Measurements from ENCODE around the gene S100PBP. TPM values are rescaled to one million over a fixed set of nuclear protein-coding genes. Genes with fewer than 3 reads are reported as not detected.
A peak's percentile ranks its signal among the peaks of the same experiment; 100 is the strongest.

The S100PBP gene
- total RNA-seq (10 to 100 TPM; 25.2 to 50.7 (median 28.9) TPM), polyA plus RNA-seq (10 to 100 TPM in 2 of 3 donors, 1 to 10 TPM in 1; 3.2 to 12.7 (median 10.2) TPM)

DNA sequence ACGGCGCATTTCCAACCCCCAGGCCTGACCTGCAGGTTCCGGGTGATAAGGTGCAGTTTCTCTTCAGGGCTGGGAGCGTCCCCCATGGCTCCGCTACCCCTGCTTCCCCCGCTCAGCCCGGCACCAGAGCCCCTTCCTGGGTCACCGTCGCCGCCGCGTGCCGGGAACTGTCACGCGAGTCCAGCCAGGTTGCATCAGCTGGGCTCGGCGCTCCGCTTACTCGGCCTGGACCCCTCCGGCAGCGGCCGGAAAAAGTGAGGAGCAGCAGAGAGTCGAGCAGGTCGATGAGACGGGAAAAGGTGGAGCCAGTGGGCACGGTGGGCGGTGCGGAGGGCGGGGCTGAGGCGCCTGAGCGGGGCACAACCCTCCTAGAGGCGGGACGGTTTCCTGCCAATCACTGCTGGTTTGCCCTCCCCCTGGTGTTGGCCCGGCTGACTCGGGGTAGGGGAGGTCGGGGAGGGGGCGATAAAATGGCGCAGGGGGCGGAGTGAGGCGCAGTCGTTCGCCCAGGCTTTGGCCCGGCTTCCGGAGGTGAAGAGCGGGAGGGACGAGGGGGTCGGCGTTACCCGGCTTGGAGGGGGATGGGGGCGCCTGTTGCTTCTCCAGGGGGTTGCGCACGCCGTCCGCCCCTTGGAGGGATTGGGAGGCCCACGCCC lies at the start of gene S100PBP, which contains the start of gene YARS1:
Gene S100PBP, plus strand, starts transcription at position 495 of the 656 bp plus-strand sequence. CDS start 8,447 bp downstream, outside the sequence.
Gene YARS1, minus strand, starts transcription at position 200 of the 656 bp plus-strand sequence. Its CDS starts 114 bp downstream, at position 86.
- peaks cover 0 to 56% (median 45%) of the 10 kb centered on the region in 4 donors for H3K4me1 ChIP-seq
- H3K27me3 ChIP-seq: no peaks in the 10 kb centered on the region
- H3K9me3 ChIP-seq: no peaks in the 10 kb centered on the region
- TF ChIP-seq EP300 (IDR thresholded peaks at IDR 0.05): peak in 2 of 4 donors; percentile 34 to 85
- TF ChIP-seq, protein P1, sequence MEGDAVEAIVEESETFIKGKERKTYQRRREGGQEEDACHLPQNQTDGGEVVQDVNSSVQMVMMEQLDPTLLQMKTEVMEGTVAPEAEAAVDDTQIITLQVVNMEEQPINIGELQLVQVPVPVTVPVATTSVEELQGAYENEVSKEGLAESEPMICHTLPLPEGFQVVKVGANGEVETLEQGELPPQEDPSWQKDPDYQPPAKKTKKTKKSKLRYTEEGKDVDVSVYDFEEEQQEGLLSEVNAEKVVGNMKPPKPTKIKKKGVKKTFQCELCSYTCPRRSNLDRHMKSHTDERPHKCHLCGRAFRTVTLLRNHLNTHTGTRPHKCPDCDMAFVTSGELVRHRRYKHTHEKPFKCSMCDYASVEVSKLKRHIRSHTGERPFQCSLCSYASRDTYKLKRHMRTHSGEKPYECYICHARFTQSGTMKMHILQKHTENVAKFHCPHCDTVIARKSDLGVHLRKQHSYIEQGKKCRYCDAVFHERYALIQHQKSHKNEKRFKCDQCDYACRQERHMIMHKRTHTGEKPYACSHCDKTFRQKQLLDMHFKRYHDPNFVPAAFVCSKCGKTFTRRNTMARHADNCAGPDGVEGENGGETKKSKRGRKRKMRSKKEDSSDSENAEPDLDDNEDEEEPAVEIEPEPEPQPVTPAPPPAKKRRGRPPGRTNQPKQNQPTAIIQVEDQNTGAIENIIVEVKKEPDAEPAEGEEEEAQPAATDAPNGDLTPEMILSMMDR (IDR thresholded peaks at IDR 0.05): no peak
- TF ChIP-seq POLR2A (IDR thresholded peaks at IDR 0.05): peak; percentile 27 to 57
- TF ChIP-seq POLR2AphosphoS5 (IDR thresholded peaks at IDR 0.05): peak; percentile 84 to 97 (median 90)
- no peaks in the 10 kb centered on the region for H3K36me3 ChIP-seq
- peak within 1 kb of the TSS; percentile 75 to 95 (median 88) for H3K4me3 ChIP-seq
- 1% methylated on average over 55 of the region's 55 CpGs for WGBS, 2 donors
- peak; percentile 99 for DNase-seq
- intact Hi-C loops (cut with DNase I): loop anchor here (2.0 kb wide), 1 partner anchor 166 kb away; the partner anchor contains the start of genes RBBP4 and ZBTB8OS
- peak within 1 kb of the TSS; percentile 96 to 100 (median 97) for H3K27ac ChIP-seq

DNA sequence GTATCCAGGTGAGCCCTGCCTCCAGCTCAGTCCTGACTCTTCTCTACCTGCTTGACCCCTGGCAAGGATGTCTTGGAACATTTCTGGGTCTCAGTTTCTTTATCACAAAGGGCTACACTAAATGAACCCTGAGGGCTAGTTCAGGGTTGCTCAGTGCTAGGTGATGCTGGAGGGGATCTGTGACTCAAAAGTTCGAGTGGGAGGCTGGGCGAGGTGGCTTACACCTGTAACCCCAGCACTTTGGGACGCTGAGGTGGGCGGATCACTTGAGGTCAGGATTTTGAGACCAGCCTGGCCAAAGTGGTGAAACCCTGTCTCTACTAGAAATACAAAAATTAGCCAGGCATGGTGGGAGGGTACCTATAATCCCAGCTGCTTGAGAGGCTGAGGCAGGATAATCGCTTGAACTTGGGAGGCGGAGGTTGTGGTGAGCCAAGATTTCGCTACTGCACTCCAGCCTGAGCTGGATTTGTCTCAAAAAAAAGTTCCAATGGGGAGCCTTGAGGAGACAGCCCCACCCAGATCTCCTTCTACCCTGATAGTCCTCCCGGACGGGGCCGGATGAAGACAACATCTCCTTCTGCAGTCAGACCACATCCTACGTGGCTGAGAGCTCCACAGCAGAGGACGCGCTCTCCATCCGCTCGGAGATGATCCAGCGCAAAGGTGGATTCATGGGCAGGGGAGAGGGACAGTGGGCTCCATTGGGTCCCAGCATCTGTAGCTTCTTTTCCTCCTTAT lies 49.2 kb upstream of the S100PBP start:
- DNase-seq: no peak

DNA sequence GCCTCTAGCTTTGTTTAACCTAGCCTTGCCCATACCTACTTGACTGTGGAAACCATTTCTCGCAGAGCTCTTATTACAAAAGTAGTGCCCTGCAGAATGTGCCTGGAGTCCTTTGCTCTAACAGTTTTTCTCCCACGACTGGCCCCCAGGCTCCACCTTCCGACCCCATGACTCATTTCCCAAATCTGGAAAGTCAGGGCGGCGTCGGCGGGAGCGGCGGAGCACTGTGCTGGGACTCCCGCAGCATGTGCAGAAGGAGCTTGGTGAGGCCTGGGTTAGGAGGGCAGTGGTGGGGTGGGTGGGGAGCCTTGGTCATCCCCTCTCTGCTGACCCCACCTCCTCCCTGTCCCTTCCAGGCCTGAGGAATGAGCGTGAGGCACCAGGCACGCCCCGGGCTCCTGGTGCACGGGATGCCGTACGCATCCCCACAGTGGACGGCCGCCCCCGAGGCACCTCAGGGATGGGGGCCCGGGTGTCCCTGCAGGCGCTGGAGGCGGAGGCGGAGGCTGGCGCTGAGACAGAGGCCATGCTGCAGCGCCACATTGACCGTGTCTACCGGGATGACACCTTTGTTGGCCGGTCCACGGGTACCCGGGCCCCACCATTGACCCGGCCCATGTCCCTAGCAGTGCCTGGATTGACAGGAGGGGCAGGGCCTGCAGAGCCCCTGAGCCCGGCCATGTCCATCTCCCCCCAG lies 47.8 kb upstream of the S100PBP start:
- no peaks in the 10 kb centered on the region for H3K27me3 ChIP-seq
- no peaks in the 10 kb centered on the region for H3K9me3 ChIP-seq
- DNase-seq: no peak
- H3K4me3 ChIP-seq: no peak overlapping the region
- peaks cover 0 to 20% (median 4%) of the 10 kb centered on the region in 4 donors for H3K36me3 ChIP-seq
- TF ChIP-seq POLR2A (IDR thresholded peaks at IDR 0.05) (no peak), POLR2AphosphoS5 (IDR thresholded peaks at IDR 0.05) (no peak), EP300 (IDR thresholded peaks at IDR 0.05) (no peak)
- TF ChIP-seq, protein P1 (IDR thresholded peaks at IDR 0.05): no peak
- intact Hi-C loops (cut with DNase I): loop anchor here (10.0 kb wide), 1 partner anchor 245 kb away; no protein-coding TSS in a partner anchor
- H3K4me1 ChIP-seq: peaks cover 0 to 41% (median 30%) of the 10 kb centered on the region in 4 donors
- no peak overlapping the region for H3K27ac ChIP-seq
- WGBS, 2 donors: 83 to 91% methylated on average over 32 of the region's 32 CpGs

More for the DNA sequence above, 49.2 kb upstream of the S100PBP start:
- TF ChIP-seq POLR2AphosphoS5 (IDR thresholded peaks at IDR 0.05): no peak
- TF ChIP-seq, protein P1 (IDR thresholded peaks at IDR 0.05): no peak
- no peak for TF ChIP-seq POLR2A (IDR thresholded peaks at IDR 0.05)
- no peak for TF ChIP-seq EP300 (IDR thresholded peaks at IDR 0.05)
- Histone ChIP-seq H3K9me3 (no peaks in the 10 kb centered on the region), H3K27me3 (no peaks in the 10 kb centered on the region), H3K4me3 (no peak overlapping the region), H3K36me3 (peaks cover 0 to 11% (median 2%) of the 10 kb centered on the region in 4 donors), H3K27ac (peak overlapping the region in 2 of 4 donors; percentile 34 to 61), H3K4me1 (peaks cover 0 to 43% (median 31%) of the 10 kb centered on the region in 4 donors)
- 84 to 88% methylated on average over 16 of the region's 16 CpGs for WGBS, 2 donors
- intact Hi-C loops (cut with DNase I): no loop called here

DNA sequence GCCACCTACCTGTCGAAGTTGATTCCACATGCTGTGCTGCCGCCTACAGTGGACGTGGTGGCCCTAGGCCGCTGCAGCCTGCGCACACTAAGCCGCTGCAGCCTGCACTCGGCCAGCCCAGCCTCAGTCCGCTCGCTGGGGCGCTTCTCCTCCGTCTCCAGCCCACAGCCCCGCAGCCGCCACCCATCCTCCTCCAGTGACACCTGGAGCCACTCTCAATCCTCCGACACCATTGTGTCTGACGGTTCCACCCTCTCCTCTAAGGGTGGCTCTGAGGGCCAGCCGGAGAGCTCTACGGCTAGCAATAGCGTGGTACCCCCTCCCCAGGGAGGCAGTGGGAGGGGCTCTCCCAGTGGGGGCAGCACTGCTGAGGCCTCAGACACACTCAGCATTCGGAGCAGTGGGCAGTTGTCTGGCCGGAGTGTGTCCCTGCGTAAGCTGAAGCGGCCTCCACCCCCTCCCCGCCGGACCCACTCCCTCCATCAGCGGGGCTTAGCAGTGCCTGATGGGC lies 47.2 kb upstream of the S100PBP start:
- H3K9me3 ChIP-seq: no peaks in the 10 kb centered on the region
- TF ChIP-seq POLR2AphosphoS5 (IDR thresholded peaks at IDR 0.05): no peak
- TF ChIP-seq, protein P1 (IDR thresholded peaks at IDR 0.05): no peak
- TF ChIP-seq EP300 (IDR thresholded peaks at IDR 0.05): no peak
- TF ChIP-seq POLR2A (IDR thresholded peaks at IDR 0.05): no peak
- peaks cover 0 to 26% (median 6%) of the 10 kb centered on the region in 4 donors for H3K36me3 ChIP-seq
- DNase-seq: no peak
- intact Hi-C loops (cut with DNase I): loop anchor here (10.0 kb wide), 1 partner anchor 245 kb away; no protein-coding TSS in a partner anchor
- H3K27me3 ChIP-seq: no peaks in the 10 kb centered on the region
- peaks cover 0 to 35% (median 26%) of the 10 kb centered on the region in 4 donors for H3K4me1 ChIP-seq
- no peak overlapping the region for H3K27ac ChIP-seq
- no peak overlapping the region for H3K4me3 ChIP-seq
- WGBS, 2 donors: 92 to 94% methylated on average over 25 of the region's 25 CpGs
